ENCODE data around the gene PPP3CA.
"Not testable (repeated sequence)": the region's sequence is repeated elsewhere in the genome, so short reads cannot be mapped to it uniquely, and the experiment has no call there.

PPP3CA gene

GRCh38 chr4:101098666-101099400, 248.5 kb downstream of the PPP3CA start:
- no peak for DNase-seq (ENCODE audit: low spot score)

- not testable (repeated sequence) for DNase-seq (ENCODE audit: low spot score)
Observed at GRCh38 chr4:101092609-101093008, 254.7 kb downstream of the PPP3CA start.

GRCh38 chr4:101089168-101089567, 258.2 kb downstream of the PPP3CA start:
- DNase-seq (ENCODE audit: low spot score) = no peak

GRCh38 chr4:101086801-101087586, 260.3 kb downstream of the PPP3CA start:
- no peak for DNase-seq (ENCODE audit: low spot score)

GRCh38 chr4:101083131-101083530, 264.2 kb downstream of the PPP3CA start:
- no peak for DNase-seq (ENCODE audit: low spot score)

- DNase-seq (ENCODE audit: low spot score) = no peak
Observed at GRCh38 chr4:101081695-101082369, 265.5 kb downstream of the PPP3CA start.

GRCh38 chr4:101081166-101081565, 266.2 kb downstream of the PPP3CA start:
- no peak for DNase-seq (ENCODE audit: low spot score)

- no peak for DNase-seq (ENCODE audit: low spot score)
Observed at GRCh38 chr4:101078950-101079349, 268.4 kb downstream of the PPP3CA start.

GRCh38 chr4:101076032-101076431, 271.3 kb downstream of the PPP3CA start:
- no peak for DNase-seq (ENCODE audit: low spot score)

- DNase-seq (ENCODE audit: low spot score) = no peak
Observed at GRCh38 chr4:101075536-101075935, 271.8 kb downstream of the PPP3CA start.

- no peak for DNase-seq (ENCODE audit: low spot score)
Observed at GRCh38 chr4:101074326-101074725, 273.0 kb downstream of the PPP3CA start.

- no peak for DNase-seq (ENCODE audit: low spot score)
Observed at GRCh38 chr4:101071241-101071640, 276.1 kb downstream of the PPP3CA start.

- DNase-seq (ENCODE audit: low spot score) = no peak
Observed at GRCh38 chr4:101068115-101068514, 279.2 kb downstream of the PPP3CA start.

- DNase-seq (ENCODE audit: low spot score) = no peak
Observed at GRCh38 chr4:101067383-101067782, 279.9 kb downstream of the PPP3CA start.

- DNase-seq (ENCODE audit: low spot score) = no peak
Observed at GRCh38 chr4:101066626-101067170, 280.6 kb downstream of the PPP3CA start.

GRCh38 chr4:101065935-101066485, 281.3 kb downstream of the PPP3CA start:
- no peak for DNase-seq (ENCODE audit: low spot score)

GRCh38 chr4:101065346-101065745, 282.0 kb downstream of the PPP3CA start:
- no peak for DNase-seq (ENCODE audit: low spot score)

- DNase-seq (ENCODE audit: low spot score) = no peak
Observed at GRCh38 chr4:101064541-101065180, 282.7 kb downstream of the PPP3CA start.

GRCh38 chr4:101055392-101055791, 291.9 kb downstream of the PPP3CA start:
- DNase-seq (ENCODE audit: low spot score) = no peak

GRCh38 chr4:101050837-101051205, 296.5 kb downstream of the PPP3CA start:
- DNase-seq (ENCODE audit: low spot score) = no peak

GRCh38 chr4:101050088-101050836, 297.1 kb downstream of the PPP3CA start:
- DNase-seq (ENCODE audit: low spot score) = peak; percentile 68
